NCI-H187 treated with DMSO at 0.1 percent for 48 hours (cell line): ENCODE data around the gene LENEP.
A peak's percentile ranks its signal among the peaks of the same experiment; 100 is the strongest.
"Not testable (repeated sequence)": the region's sequence is repeated elsewhere in the genome, so short reads cannot be mapped to it uniquely, and the experiment has no call there.

ENCODE experiments used
- DNase-seq: peaks from one replicate; lab custom pipeline; 2025; lab: John Stamatoyannopoulos, UW

LENEP gene

DNA sequence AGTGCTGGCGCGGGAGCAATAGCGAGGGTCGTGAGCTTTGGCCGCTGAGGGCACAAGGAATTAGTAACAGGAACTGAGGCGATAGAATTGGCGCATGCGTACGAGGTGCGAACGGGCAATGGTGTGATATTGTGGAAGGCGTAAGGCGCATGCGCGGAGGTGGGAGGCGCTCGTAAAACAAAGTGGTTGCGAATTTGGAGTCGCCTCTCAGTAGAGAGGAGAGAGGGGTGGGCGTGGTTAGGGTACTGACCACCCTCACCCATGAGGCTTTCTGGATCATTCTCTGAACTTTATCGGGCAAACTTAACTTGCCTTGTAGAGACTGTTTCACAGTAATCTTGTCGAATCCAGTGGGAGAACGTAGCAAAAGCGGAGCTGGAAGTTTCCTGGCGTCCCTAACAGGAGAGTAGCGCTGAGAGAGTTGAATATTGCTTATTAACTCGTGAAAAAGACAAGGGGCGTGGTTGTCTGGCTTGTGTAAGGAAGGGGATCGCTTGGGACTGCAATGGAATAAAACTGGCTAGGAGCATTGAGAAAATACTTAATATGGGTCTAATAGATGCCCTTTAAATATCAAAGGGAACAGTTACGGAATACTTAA, 18.5 kb upstream of the LENEP start:
- DNase-seq: peak; percentile 98

GRCh38 chr1:154975409-154976059, 17.9 kb upstream of the LENEP start:
- DNase-seq: no peak

DNA sequence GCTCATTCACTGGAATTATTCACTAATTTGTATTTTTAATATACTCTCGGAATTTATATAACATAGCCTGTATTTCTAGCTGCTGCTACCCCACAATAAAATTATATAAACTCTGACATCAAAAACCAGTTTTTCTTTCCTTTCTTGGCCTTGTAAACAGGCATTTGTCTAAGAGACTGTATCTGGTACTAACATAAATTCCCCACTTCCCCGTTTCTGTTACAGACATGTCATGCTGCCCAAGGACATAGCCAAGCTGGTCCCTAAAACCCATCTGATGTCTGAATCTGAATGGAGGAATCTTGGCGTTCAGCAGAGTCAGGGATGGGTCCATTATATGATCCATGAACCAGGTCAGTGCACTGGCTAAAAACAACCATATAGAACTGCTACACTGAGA, 15.6 kb upstream of the LENEP start:
- not testable (repeated sequence) for DNase-seq

- no peak for DNase-seq
Measured at GRCh38 chr1:154978360-154978759, 15.0 kb upstream of the LENEP start.

- no peak for DNase-seq
Measured at GRCh38 chr1:154982341-154982740, 11.0 kb upstream of the LENEP start.

- peak; percentile 100 for DNase-seq
Measured at GRCh38 chr1:154982897-154983648, 10.3 kb upstream of the LENEP start, which contains the start of gene FLAD1. Gene FLAD1, plus strand, starts transcription at chr1:154983344. Its CDS starts 351 bp downstream, at chr1:154983695.

GRCh38 chr1:154983776-154984466, 9.5 kb upstream of the LENEP start:
- no peak for DNase-seq

- not testable (repeated sequence) for DNase-seq
Measured at GRCh38 chr1:154986736-154987135, 6.7 kb upstream of the LENEP start.

DNA sequence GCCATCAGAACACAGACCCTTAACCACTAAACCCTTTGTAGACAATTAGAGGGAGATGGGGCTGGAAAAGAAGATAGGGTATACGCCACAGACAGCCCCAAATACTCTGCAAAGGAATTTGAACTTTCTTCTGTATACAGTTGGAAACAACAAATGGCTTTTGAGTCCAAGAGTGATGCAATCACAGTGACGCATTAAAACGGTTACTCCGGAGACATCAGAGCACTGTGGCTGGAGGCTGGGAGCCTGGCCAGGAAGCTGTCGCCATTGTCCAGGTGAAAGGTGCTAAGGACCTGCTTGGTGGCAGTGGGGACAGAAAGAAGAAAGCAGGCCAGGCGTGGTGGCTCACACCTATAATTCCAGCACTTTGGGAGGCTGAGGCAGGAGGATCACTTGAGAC, 6.1 kb upstream of the LENEP start:
- no peak for DNase-seq

- DNase-seq: no peak
Measured at GRCh38 chr1:154988058-154988954, 5.1 kb upstream of the LENEP start.

- DNase-seq: no peak
Measured at GRCh38 chr1:154989195-154989860, 4.1 kb upstream of the LENEP start.

DNA sequence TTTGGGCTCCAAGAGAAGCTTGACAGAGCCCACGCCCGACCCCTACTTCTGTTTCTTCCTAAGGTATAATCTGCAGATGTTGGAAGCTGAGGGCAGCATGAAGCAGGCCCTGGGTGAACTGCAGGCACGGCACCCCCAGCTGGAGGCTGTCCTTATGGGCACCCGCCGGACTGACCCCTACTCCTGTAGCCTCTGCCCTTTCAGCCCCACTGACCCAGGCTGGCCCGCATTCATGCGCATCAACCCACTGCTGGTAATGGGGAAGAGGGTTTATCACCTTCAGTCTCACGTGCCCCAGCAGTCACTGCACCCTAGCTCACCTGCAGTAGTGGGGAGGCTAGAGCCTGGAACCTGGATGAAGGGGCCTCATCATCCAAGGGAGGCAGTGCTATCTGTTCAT, 3.1 kb upstream of the LENEP start:
- DNase-seq: no peak

DNA sequence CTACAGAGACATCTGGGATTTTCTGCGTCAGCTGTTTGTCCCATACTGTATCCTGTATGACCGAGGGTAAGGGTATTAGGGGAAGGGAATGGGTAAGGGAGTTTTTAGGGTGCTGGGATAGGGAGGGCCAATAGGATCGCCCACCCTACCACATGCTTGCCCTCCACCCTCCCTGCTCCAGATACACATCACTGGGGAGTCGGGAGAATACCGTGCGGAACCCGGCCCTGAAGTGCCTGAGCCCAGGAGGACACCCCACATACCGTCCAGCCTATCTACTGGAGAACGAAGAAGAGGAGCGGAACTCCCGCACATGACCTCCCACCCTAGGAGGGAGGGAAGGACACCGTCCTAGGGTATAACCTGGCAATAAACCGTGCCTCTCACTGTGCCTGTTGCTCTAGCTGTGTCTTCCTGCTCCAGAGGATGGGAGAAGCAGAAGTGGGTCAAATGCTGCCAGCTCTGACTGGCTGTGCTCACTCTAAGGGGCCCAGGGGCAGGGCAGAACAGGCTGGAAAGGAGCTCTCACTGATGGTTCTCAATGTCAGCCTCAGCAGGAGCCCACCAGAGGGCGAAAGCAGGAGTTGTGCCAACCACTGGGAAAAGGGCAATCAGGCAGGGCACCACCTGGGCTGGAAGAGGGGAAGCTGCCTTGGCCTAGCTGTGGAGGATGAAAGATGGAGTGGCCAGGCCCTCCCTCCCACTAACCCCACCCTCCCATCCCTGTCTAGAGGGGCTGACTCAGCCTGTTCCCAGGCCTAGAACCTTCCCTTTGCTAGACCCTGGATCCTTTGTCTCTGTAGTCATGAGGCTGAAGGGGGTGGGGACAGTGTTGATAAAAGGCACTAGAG, 440 bp upstream of the LENEP start:
- no peak for DNase-seq

DNA sequence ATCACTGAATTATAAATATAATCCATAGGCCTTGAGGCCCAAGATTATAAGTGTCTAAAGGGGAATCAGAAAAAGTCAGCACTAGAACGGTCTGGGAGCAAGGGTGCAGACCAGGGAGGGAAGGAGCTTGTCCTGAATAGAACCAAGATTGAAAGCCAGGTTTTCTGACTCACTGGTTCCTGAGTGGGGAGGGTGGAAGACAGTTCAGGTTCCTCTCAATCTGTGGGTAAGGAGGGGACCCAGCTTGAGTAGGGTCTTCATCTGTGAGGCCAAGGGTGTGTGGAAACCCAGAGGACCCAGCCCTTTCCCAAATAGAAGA, 842 bp downstream of the LENEP start:
- DNase-seq: no peak

- no peak for DNase-seq
Measured at GRCh38 chr1:154994591-154994990, 1.2 kb downstream of the LENEP start.

DNA sequence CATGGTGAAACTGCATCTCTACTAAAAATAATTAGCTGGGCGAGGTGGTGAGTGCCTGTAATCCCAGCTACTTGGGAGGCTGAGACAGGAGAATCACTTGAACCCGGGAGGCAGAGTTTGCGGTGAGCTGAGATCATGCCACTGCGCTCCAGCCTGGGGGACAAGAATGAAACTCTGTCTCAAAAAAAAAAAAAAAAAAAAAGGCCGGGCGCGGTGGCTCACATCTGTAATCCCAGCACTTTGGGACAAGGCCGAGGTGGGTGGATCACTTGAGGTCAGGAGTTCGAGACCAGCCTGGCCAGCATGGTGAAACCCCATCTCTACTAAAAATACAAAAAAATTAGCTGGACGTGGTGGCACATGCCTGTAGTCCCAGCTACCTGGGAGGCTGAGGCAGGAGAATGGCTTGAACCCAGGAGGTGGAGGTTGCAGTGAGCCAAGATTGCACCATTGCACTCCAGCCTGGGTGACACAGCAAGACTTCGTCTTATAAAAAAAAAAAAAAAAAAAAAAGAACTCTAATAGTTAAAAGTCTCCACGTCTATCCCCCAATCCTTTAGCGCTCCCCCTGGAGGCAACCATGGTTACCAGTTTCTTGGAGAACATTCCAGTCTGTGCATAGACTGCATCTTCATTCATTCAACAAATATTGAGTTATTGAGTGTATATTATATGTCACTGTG, 2.1 kb downstream of the LENEP start:
- not testable (repeated sequence) for DNase-seq

- no peak for DNase-seq
Measured at GRCh38 chr1:154996966-154997701, 3.7 kb downstream of the LENEP start.

DNA sequence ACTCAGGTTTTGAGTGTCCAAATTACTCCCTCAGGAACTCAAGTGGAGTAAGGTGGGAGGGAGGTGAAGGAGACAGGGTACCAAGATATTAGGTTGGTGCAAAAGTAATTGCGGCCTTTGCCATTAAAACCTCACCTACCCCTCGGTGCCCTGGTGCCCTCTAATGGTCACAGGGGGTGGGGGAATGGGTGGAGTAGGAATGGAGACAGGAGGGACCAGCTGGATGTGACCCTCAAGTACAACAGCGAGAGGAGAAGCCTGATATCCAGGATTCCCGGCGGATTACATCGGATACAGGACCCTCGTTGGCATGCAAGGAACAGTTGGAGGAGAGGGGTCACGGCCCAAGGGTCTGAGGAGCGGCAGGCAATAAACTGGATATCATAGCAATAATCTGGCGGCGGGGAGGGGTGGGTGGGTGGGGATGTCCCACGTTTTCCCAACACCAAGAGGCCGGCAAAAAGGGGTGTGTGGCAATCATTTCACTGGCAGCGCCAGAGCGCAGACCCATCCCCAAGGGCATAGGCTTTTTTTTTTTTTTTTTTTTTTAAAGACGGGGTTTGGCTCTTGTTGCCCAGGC, 4.9 kb downstream of the LENEP start:
- DNase-seq: no peak
